Measurements from ENCODE around the gene ZFPM1.

Gene ZFPM1

DNA sequence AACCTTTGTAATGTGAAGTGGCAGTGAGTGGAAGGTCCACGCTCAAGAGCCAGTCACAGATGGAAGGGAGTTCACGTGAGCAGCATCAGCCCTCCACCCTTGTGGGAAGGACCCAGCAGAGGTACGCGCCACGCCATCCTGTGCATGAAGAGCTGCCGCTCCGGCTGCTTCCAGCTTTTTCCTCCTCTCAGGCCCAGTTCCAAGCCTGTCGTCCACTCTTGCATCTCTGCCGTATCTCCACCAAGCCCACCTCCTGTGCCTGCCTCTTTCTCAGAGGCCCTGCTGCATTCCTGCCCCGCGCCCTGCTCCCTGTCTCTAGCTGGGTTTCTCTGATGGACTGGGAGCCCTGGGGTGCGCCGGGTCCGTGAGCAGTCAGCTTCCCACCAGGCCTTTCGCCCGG, 127.3 kb downstream of the ZFPM1 start:
- no peak overlapping the region for H3K4me3 ChIP-seq (ENCODE audit: low read length)
- no peak for TF ChIP-seq CTCF (conservative IDR thresholded peaks at IDR 0.05; ENCODE audit: low read length)
- DNase-seq (ENCODE audit: low read depth) = no peak

DNA sequence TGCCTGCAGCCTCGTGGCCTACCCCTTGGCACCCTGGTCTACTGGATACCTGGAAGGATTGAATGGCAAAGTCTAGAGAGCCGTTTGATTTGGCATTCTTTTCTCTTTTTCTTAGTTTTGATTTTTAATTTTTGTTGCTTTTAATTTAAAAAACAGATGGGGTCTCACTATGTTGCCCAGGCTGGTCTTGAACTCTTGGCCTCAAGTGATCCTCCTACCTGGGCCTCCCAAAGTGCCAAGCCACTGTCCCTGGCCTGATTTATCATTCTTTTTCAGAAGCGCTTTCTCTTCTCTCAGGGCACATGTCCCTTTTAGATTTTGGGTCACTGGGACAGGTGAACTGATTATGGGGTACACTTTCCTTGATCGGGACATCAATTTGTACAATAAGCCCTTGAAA, 128.0 kb downstream of the ZFPM1 start:
- DNase-seq (ENCODE audit: low read depth) = no peak
- no peak overlapping the region for H3K4me3 ChIP-seq (ENCODE audit: low read length)
- no peak for TF ChIP-seq CTCF (conservative IDR thresholded peaks at IDR 0.05; ENCODE audit: low read length)

DNA sequence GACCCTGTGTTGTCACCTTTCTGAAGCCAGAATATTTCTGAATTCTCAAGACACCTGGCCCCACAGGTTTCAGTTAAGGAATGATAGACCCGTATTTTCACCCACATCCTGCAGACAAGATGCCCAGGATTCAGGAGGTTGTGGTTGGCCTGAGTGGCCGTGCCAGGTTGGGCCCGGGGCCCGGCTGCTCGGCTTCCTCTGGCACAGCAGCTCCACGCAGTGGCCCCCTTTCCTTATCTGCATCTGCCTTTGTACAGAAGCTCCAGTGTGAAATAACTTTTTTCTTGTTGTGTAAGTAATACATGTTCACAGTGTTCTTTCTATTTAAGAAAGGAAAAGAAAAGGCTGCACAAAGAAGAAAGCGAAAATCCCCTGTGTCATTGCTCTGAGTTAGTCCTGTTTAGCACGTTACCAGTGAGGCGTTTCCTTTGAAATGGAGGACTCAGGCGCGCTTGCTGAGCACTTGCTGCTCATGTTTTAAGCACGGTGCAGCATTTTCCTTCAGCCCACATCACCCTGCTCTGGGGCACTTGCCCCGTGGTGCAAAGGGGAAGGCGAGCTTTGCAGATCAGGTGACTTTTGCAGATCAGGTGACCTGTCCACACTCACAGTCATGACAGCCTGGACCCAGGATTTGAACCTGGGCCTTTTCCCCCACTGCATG, 130.0 kb downstream of the ZFPM1 start:
- TF ChIP-seq CTCF (conservative IDR thresholded peaks at IDR 0.05; ENCODE audit: low read length) = no peak
- H3K4me3 ChIP-seq (ENCODE audit: low read length) = no peak overlapping the region
- DNase-seq (ENCODE audit: low read depth) = no peak

DNA sequence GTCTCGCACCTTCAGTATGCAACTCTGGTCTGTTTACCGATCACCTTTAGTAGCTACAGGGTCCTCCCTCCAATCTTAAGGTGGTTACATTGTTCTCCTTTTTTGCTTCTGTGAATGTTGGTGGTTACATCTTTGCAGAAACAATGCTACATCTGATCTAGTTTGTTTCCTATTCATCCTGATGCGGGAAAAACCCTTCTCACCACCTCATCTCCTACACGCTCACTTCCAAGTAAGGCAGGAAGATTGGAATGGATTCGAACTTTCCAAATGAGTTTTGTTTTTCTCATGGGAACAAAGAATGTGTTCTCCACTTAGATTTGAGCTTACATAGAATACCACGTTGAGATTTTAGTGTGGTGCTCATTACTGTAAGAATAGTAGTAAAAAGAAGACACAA, 131.6 kb downstream of the ZFPM1 start:
- no peak overlapping the region for H3K4me3 ChIP-seq (ENCODE audit: low read length)
- no peak for TF ChIP-seq CTCF (conservative IDR thresholded peaks at IDR 0.05; ENCODE audit: low read length)
- no peak for DNase-seq (ENCODE audit: low read depth)

- no peak overlapping the region for H3K4me3 ChIP-seq (ENCODE audit: low read length)
- no peak for DNase-seq (ENCODE audit: low read depth)
- no peak for TF ChIP-seq CTCF (conservative IDR thresholded peaks at IDR 0.05; ENCODE audit: low read length)
These were observed 132.2 kb downstream of the ZFPM1 start for GRCh38 chr16:88585269-88585668.

- DNase-seq (ENCODE audit: low read depth) = no peak
- TF ChIP-seq CTCF (conservative IDR thresholded peaks at IDR 0.05; ENCODE audit: low read length) = no peak
- no peak overlapping the region for H3K4me3 ChIP-seq (ENCODE audit: low read length)
These were observed 133.0 kb downstream of the ZFPM1 start for GRCh38 chr16:88585927-88586581.
